ENCODE data around the gene HOXB3.

- TF ChIP-seq CTCF (IDR thresholded peaks at IDR 0.05; ENCODE audit: low read length) (no peak), EZH2 (IDR thresholded peaks at IDR 0.05; ENCODE audit: borderline replicate concordance, low read length) (no peak)
Measured at GRCh38 chr17:48559122-48559839, 30.8 kb downstream of the HOXB3 start.
